MM.1S (cell line): ENCODE results near the gene RERE.

Experiments used
- DNase-seq: peaks from one replicate; pipeline ENCODE4 v3.0.0-alpha.2; 2015
- H2AFZ ChIP-seq: fragments of 300-600 bp; sonication (generic); 2 replicates; pipeline ENCODE4 v1.6.0; 2016; ENCODE audit warnings: antibody characterized with exemption, low read length
- H3F3A ChIP-seq: fragments of 300-600 bp; sonication (generic); 2 replicates; pipeline ENCODE4 v1.6.1; 2016; ENCODE audit warnings: mild to moderate bottlenecking, antibody characterized with exemption, low read length, moderate library complexity, mixed read lengths; ENCODE audit not compliant: insufficient read depth
- H3K27ac ChIP-seq: fragments of 300-600 bp; sonication (generic); 2 replicates; pipeline ENCODE4 v1.5.1; 2016; ENCODE audit warnings: mild to moderate bottlenecking, low read length
- H3K27me3 ChIP-seq: fragments of 300-600 bp; sonication (generic); replicated peaks from 2 replicates; pipeline ENCODE4 v1.6.0; 2016; ENCODE audit warnings: low read length; ENCODE audit not compliant: insufficient read depth
- H3K36me3 ChIP-seq: fragments of 300-600 bp; sonication (generic); replicated peaks from 2 replicates; pipeline ENCODE4 v1.6.1; 2016; ENCODE audit warnings: mild to moderate bottlenecking, low read length, mixed read lengths; ENCODE audit not compliant: insufficient read depth
- H3K4me1 ChIP-seq: fragments of 300-600 bp; sonication (generic); 2 replicates; pipeline ENCODE4 v1.6.1; 2016; ENCODE audit warnings: low read length, mixed read lengths
- H3K4me2 ChIP-seq: fragments of 300-600 bp; sonication (generic); 2 replicates; pipeline ENCODE4 v1.6.0; 2016; ENCODE audit warnings: low read depth, low read length
- H3K4me3 ChIP-seq: fragments of 300-600 bp; sonication (generic); 2 replicates; pipeline ENCODE4 v1.5.1; 2016; ENCODE audit warnings: low read length, mixed read lengths
- H3K79me2 ChIP-seq: fragments of 300-600 bp; sonication (generic); 2 replicates; pipeline ENCODE4 v1.6.1; 2016; ENCODE audit warnings: mixed run types, low read length, mixed read lengths
- H3K9ac ChIP-seq: fragments of 300-600 bp; sonication (generic); 2 replicates; pipeline ENCODE4 v1.6.1; 2016; ENCODE audit warnings: low read length, mixed read lengths
- H3K9me2 ChIP-seq: fragments of 300-600 bp; sonication (generic); replicated peaks from 2 replicates; pipeline ENCODE4 v1.6.1; 2016; ENCODE audit warnings: mild to moderate bottlenecking, low read length, mixed read lengths; ENCODE audit not compliant: insufficient read depth
- H3K9me3 ChIP-seq: fragments of 300-600 bp; sonication (generic); replicated peaks from 2 replicates; pipeline ENCODE4 v1.6.1; 2016; ENCODE audit warnings: mild to moderate bottlenecking, low read length, mixed read lengths; ENCODE audit not compliant: insufficient read depth
- H4K20me1 ChIP-seq: fragments of 300-600 bp; sonication (generic); 2 replicates; pipeline ENCODE4 v1.6.1; 2016; ENCODE audit warnings: mild to moderate bottlenecking, low read length, moderate library complexity, mixed read lengths; ENCODE audit not compliant: insufficient read depth
- CTCF ChIP-seq: fragments of 300-600 bp; sonication (generic); IDR thresholded peaks from 2 replicates; pipeline ENCODE4 v1.5.1; 2016; ENCODE audit warnings: antibody characterized with exemption, low read length, mixed read lengths
- EZH2 ChIP-seq: fragments of 300-600 bp; sonication (generic); optimal IDR thresholded peaks from 2 replicates; pipeline ENCODE3; 2017; ENCODE audit warnings: low read depth, mild to moderate bottlenecking, antibody characterized with exemption, low read length, mixed read lengths
- EZH2phosphoT487 ChIP-seq: fragments of 300-600 bp; sonication (generic); IDR thresholded peaks from 2 replicates; pipeline ENCODE4 v1.6.1; 2018; ENCODE audit warnings: antibody characterized with exemption, low read length

Gene RERE

GRCh38 chr1:8752411-8752810 lies 65.0 kb downstream of the RERE start:
- Histone ChIP-seq H3K4me3 (no peak overlapping the region), H3K9ac (no peak overlapping the region), H3K4me2 (no peak overlapping the region), H3K9me3 (no peaks in the 10 kb centered on the region), H3K36me3 (no peaks in the 10 kb centered on the region), H4K20me1 (no peaks in the 10 kb centered on the region), H3K79me2 (no peaks in the 10 kb centered on the region), H2AFZ (no peak overlapping the region), H3K27me3 (no peaks in the 10 kb centered on the region), H3F3A (no peaks in the 10 kb centered on the region), H3K4me1 (no peaks in the 10 kb centered on the region), H3K27ac (no peak overlapping the region), H3K9me2 (no peaks in the 10 kb centered on the region)
- TF ChIP-seq CTCF (no peak), EZH2 (no peak), EZH2phosphoT487 (no peak)
- DNase-seq = no peak

GRCh38 chr1:8751984-8752383 lies 65.5 kb downstream of the RERE start:
- Histone ChIP-seq H3K4me1 (no peaks in the 10 kb centered on the region), H3F3A (no peaks in the 10 kb centered on the region), H3K4me3 (no peak overlapping the region), H3K36me3 (no peaks in the 10 kb centered on the region), H2AFZ (no peak overlapping the region), H3K4me2 (no peak overlapping the region), H3K9me2 (no peaks in the 10 kb centered on the region), H3K9ac (no peak overlapping the region), H3K27me3 (no peaks in the 10 kb centered on the region), H3K79me2 (no peaks in the 10 kb centered on the region), H3K27ac (no peak overlapping the region), H4K20me1 (no peaks in the 10 kb centered on the region), H3K9me3 (no peaks in the 10 kb centered on the region)
- no peak for TF ChIP-seq EZH2
- TF ChIP-seq EZH2phosphoT487 = no peak
- no peak for TF ChIP-seq CTCF
- no peak for DNase-seq

GRCh38 chr1:8747879-8748825 lies 69.3 kb downstream of the RERE start:
- H3K4me1 ChIP-seq = no peaks in the 10 kb centered on the region
- no peak overlapping the region for H3K27ac ChIP-seq
- no peaks in the 10 kb centered on the region for H3K36me3 ChIP-seq
- TF ChIP-seq EZH2 (no peak), EZH2phosphoT487 (no peak), CTCF (no peak)
- no peak overlapping the region for H2AFZ ChIP-seq
- no peaks in the 10 kb centered on the region for H3K27me3 ChIP-seq
- H3K4me2 ChIP-seq = no peak overlapping the region
- no peaks in the 10 kb centered on the region for H3K79me2 ChIP-seq
- H3K9me3 ChIP-seq = no peaks in the 10 kb centered on the region
- no peaks in the 10 kb centered on the region for H3K9me2 ChIP-seq
- H4K20me1 ChIP-seq = no peaks in the 10 kb centered on the region
- no peak overlapping the region for H3K4me3 ChIP-seq
- DNase-seq = no peak
- no peaks in the 10 kb centered on the region for H3F3A ChIP-seq
- H3K9ac ChIP-seq = no peak overlapping the region
